ENCODE measurements around the gene PRKACA. TPM values are rescaled to one million over a fixed set of nuclear protein-coding genes. Genes with fewer than 3 reads are reported as not detected.

The PRKACA gene
- total RNA-seq, 2 experiments from 2014 or later = 21.1 to 62.0 TPM

- CTCF ChIA-PET (ENCODE audit: unreplicated experiment) = no interaction called here
- Histone ChIP-seq H2AFZ (ENCODE audit: low read length) (no peak overlapping the region), H3K9me3 (ENCODE audit: low read length) (peaks cover 9% of the 10 kb centered on the region), H3K4me1 (ENCODE audit: insufficient read depth, low read length, poor library complexity, severe bottlenecking) (peaks cover 21% of the 10 kb centered on the region), H3K4me3 (ENCODE audit: low read depth, low read length, poor library complexity, severe bottlenecking) (peak overlapping the region; percentile 87), H3K9me2 (ENCODE audit: insufficient read depth, low read length) (no peaks in the 10 kb centered on the region), H4K20me1 (ENCODE audit: insufficient read depth, low read length) (peaks cover 9% of the 10 kb centered on the region; the same call in 1 of the 2 replicates), H3K27ac (ENCODE audit: low read depth, low read length, poor library complexity, severe bottlenecking) (peak overlapping the region; percentile 63), H3K36me3 (ENCODE audit: insufficient read depth, low read length) (peaks cover 49% of the 10 kb centered on the region), H3K79me2 (ENCODE audit: insufficient read depth, low read depth, low read length) (peaks cover 15% of the 10 kb centered on the region; the same call in 1 of the 2 replicates), H3K4me2 (ENCODE audit: low read length) (peak overlapping the region; percentile 82)
- TF ChIP-seq CTCF (conservative IDR thresholded peaks at IDR 0.05; ENCODE audit: low read length) = peak; percentile 76
- TF ChIP-seq EZH2phosphoT487 (IDR thresholded peaks at IDR 0.05; ENCODE audit: borderline replicate concordance, low read depth, low read length) = no peak
- BruUV-seq (replicated peaks) = no TSS peak
- peak; percentile 80 for DNase-seq (ENCODE audit: low spot score)
- POLR2A ChIA-PET = no interaction called here
- intact Hi-C loops (cut with micrococcal nuclease; ENCODE audit: unreplicated experiment) = loop anchor here (1.0 kb wide), 1 partner anchor 16 kb away; no protein-coding TSS in a partner anchor
Observed at GRCh38 chr19:14089412-14089661, 28.2 kb downstream of the PRKACA start.

- Histone ChIP-seq H3K36me3 (ENCODE audit: insufficient read depth, low read length) (peaks cover 49% of the 10 kb centered on the region), H3K9me2 (ENCODE audit: insufficient read depth, low read length) (no peaks in the 10 kb centered on the region), H3K4me2 (ENCODE audit: low read length) (peak overlapping the region; percentile 82), H3K9me3 (ENCODE audit: low read length) (peaks cover 9% of the 10 kb centered on the region), H2AFZ (ENCODE audit: low read length) (no peak overlapping the region), H3K4me1 (ENCODE audit: insufficient read depth, low read length, poor library complexity, severe bottlenecking) (peaks cover 21% of the 10 kb centered on the region), H3K4me3 (ENCODE audit: low read depth, low read length, poor library complexity, severe bottlenecking) (peak overlapping the region; percentile 87), H4K20me1 (ENCODE audit: insufficient read depth, low read length) (peaks cover 9% of the 10 kb centered on the region; the same call in 1 of the 2 replicates), H3K79me2 (ENCODE audit: insufficient read depth, low read depth, low read length) (peaks cover 15% of the 10 kb centered on the region; the same call in 1 of the 2 replicates), H3K27ac (ENCODE audit: low read depth, low read length, poor library complexity, severe bottlenecking) (peak overlapping the region; percentile 63)
- ChIA-PET POLR2A (no interaction called here), CTCF (ENCODE audit: unreplicated experiment) (no interaction called here)
- intact Hi-C loops (cut with micrococcal nuclease; ENCODE audit: unreplicated experiment) = loop anchor here (1.0 kb wide), 1 partner anchor 16 kb away; no protein-coding TSS in a partner anchor
- BruUV-seq (replicated peaks) = TSS peak; percentile 74
- no peak for DNase-seq (ENCODE audit: low spot score)
- TF ChIP-seq CTCF (conservative IDR thresholded peaks at IDR 0.05; ENCODE audit: low read length) = no peak
Observed at GRCh38 chr19:14088634-14089411, 28.7 kb downstream of the PRKACA start.

- BruUV-seq (replicated peaks) = no TSS peak
- Histone ChIP-seq H4K20me1 (ENCODE audit: insufficient read depth, low read length) (peaks cover 9% of the 10 kb centered on the region; the same call in 1 of the 2 replicates), H3K79me2 (ENCODE audit: insufficient read depth, low read depth, low read length) (peaks cover 15% of the 10 kb centered on the region; the same call in 1 of the 2 replicates), H3K4me2 (ENCODE audit: low read length) (no peak overlapping the region), H3K36me3 (ENCODE audit: insufficient read depth, low read length) (peaks cover 41% of the 10 kb centered on the region), H3K27ac (ENCODE audit: low read depth, low read length, poor library complexity, severe bottlenecking) (no peak overlapping the region), H3K4me3 (ENCODE audit: low read depth, low read length, poor library complexity, severe bottlenecking) (no peak overlapping the region), H3K4me1 (ENCODE audit: insufficient read depth, low read length, poor library complexity, severe bottlenecking) (peaks cover 20% of the 10 kb centered on the region), H2AFZ (ENCODE audit: low read length) (no peak overlapping the region), H3K9me3 (ENCODE audit: low read length) (no peaks in the 10 kb centered on the region), H3K9me2 (ENCODE audit: insufficient read depth, low read length) (no peaks in the 10 kb centered on the region)
- no peak for DNase-seq (ENCODE audit: low spot score)
- CTCF ChIA-PET (ENCODE audit: unreplicated experiment) = no interaction called here
- TF ChIP-seq CTCF (conservative IDR thresholded peaks at IDR 0.05; ENCODE audit: low read length) (no peak), EZH2phosphoT487 (IDR thresholded peaks at IDR 0.05; ENCODE audit: borderline replicate concordance, low read depth, low read length) (no peak)
- intact Hi-C loops (cut with micrococcal nuclease; ENCODE audit: unreplicated experiment) = no loop called here
- POLR2A ChIA-PET = no interaction called here
Observed at GRCh38 chr19:14086098-14086497, 31.5 kb downstream of the PRKACA start.

All from OCI-LY7 (cell line).